Loucy (cell line): ENCODE results near the gene PARP1.

Experiments used
- H2AFZ ChIP-seq: fragments of 200-600 bp; sonication (generic); 2 replicates; pipeline ENCODE4 v1.6.0; 2016; ENCODE audit warnings: antibody characterized with exemption, mild to moderate bottlenecking, low read length, moderate library complexity
- H3F3A ChIP-seq: fragments of 200-600 bp; 2 replicates; pipeline ENCODE4 v1.6.0; 2016; ENCODE audit warnings: antibody characterized with exemption, low read depth, mild to moderate bottlenecking
- H3K27me3 ChIP-seq: fragments of 200-600 bp; sonication (generic); 2 replicates; pipeline ENCODE4 v1.6.1; 2014; ENCODE audit warnings: low read length, mild to moderate bottlenecking; ENCODE audit not compliant: insufficient read depth, poor library complexity, severe bottlenecking
- H3K36me3 ChIP-seq: fragments of 200-600 bp; sonication (generic); 2 replicates; pipeline ENCODE4 v1.6.1; 2016; ENCODE audit warnings: low read length; ENCODE audit not compliant: insufficient read depth
- H3K4me1 ChIP-seq: fragments of 200-600 bp; sonication (generic); 2 replicates; pipeline ENCODE4 v1.5.1; 2014; ENCODE audit warnings: low read length, mild to moderate bottlenecking; ENCODE audit not compliant: insufficient read depth, poor library complexity, severe bottlenecking
- H3K4me2 ChIP-seq: fragments of 200-600 bp; sonication (generic); 2 replicates; pipeline ENCODE4 v1.6.0; 2014; ENCODE audit warnings: antibody characterized with exemption, low read length, low read depth, mild to moderate bottlenecking; ENCODE audit not compliant: poor library complexity, severe bottlenecking
- H3K4me3 ChIP-seq: fragments of 200-600 bp; sonication (generic); 2 replicates; pipeline ENCODE4 v1.5.1; 2014; ENCODE audit warnings: low read length, mild to moderate bottlenecking, mixed read lengths; ENCODE audit not compliant: poor library complexity, severe bottlenecking
- H3K79me2 ChIP-seq: fragments of 200-600 bp; sonication (generic); 2 replicates; pipeline ENCODE4 v1.6.1; 2014; ENCODE audit warnings: low read length; ENCODE audit not compliant: insufficient read depth
- H3K9ac ChIP-seq: fragments of 200-600 bp; sonication (generic); 2 replicates; pipeline ENCODE4 v1.6.0; 2014; ENCODE audit warnings: mild to moderate bottlenecking, low read depth, low read length, moderate library complexity; ENCODE audit not compliant: poor library complexity, severe bottlenecking
- H3K9me2 ChIP-seq: fragments of 200-600 bp; sonication (generic); replicated peaks from 2 replicates; pipeline ENCODE4 v1.6.1; 2016; ENCODE audit warnings: low read depth, low read length, mixed read lengths
- H3K9me3 ChIP-seq: fragments of 200-600 bp; sonication (generic); 2 replicates; pipeline ENCODE4 v1.6.1; 2014; ENCODE audit warnings: mild to moderate bottlenecking, antibody characterized with exemption, low read length, low read depth; ENCODE audit not compliant: insufficient read depth
- H4K20me1 ChIP-seq: fragments of 200-600 bp; sonication (generic); 2 replicates; pipeline ENCODE4 v1.6.0; 2014; ENCODE audit warnings: antibody characterized with exemption, low read length, mild to moderate bottlenecking; ENCODE audit not compliant: insufficient read depth, poor library complexity, severe bottlenecking
- EZH2phosphoT487 ChIP-seq: fragments of 200-600 bp; IDR thresholded peaks from 2 replicates; pipeline ENCODE4 v1.6.1; 2018; ENCODE audit warnings: antibody characterized with exemption, mild to moderate bottlenecking, moderate library complexity, borderline replicate concordance
- TF ChIP-seq, protein P1 (sequence below): fragments of 200-600 bp; sonication (generic); conservative IDR thresholded peaks from 2 replicates; pipeline ENCODE4 v1.5.1; 2014; ENCODE audit warnings: mild to moderate bottlenecking, antibody characterized with exemption, low read length

PARP1 gene

DNA sequence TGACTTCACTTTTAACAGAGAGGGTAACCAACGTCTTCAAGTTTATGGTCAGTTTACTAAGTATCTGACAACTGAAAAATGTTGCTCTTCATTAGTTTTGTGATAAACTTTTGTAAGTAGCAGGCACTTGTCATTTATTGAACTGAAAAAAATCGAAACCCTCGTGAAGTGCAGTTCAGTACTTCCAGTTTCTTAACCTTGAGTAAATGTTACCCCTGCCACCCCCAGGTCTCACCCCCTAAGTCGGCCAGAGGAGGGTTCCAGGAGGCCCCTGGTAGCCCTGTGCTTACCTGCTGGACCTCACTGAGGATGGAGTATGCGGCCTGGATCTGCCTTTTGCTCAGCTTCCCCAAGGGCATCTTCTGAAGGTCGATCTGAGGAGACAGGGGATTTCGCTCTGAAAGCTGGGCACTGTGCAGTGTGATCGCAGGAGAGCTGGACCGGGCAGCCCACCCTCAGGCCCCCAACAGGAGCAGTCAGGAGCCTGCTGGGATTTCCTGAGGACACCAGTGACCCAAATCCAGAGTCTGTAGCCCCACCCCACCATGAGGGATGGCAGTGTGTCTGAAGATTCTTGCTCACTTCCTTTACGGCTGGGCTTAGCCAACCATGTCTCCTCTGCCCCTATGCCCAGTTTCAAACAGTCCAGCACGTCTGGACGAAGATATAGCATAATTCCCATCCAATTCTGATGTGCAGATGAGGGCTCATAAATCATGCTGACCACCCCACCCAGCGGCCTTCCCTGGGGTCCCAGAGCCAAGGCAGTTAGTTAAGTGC lies 37.6 kb downstream of the PARP1 start:
- no peak overlapping the region for H3K9ac ChIP-seq
- no peak for TF ChIP-seq EZH2phosphoT487
- TF ChIP-seq, protein P1, sequence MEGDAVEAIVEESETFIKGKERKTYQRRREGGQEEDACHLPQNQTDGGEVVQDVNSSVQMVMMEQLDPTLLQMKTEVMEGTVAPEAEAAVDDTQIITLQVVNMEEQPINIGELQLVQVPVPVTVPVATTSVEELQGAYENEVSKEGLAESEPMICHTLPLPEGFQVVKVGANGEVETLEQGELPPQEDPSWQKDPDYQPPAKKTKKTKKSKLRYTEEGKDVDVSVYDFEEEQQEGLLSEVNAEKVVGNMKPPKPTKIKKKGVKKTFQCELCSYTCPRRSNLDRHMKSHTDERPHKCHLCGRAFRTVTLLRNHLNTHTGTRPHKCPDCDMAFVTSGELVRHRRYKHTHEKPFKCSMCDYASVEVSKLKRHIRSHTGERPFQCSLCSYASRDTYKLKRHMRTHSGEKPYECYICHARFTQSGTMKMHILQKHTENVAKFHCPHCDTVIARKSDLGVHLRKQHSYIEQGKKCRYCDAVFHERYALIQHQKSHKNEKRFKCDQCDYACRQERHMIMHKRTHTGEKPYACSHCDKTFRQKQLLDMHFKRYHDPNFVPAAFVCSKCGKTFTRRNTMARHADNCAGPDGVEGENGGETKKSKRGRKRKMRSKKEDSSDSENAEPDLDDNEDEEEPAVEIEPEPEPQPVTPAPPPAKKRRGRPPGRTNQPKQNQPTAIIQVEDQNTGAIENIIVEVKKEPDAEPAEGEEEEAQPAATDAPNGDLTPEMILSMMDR: no peak
- H3K4me1 ChIP-seq: peaks cover 13% of the 10 kb centered on the region
- peaks cover 93% of the 10 kb centered on the region for H3K36me3 ChIP-seq
- H3K79me2 ChIP-seq: peaks cover 4% of the 10 kb centered on the region; the same call in 1 of the 2 replicates
- peaks cover 7% of the 10 kb centered on the region for H4K20me1 ChIP-seq
- H3K9me3 ChIP-seq: no peaks in the 10 kb centered on the region
- no peaks in the 10 kb centered on the region for H3K9me2 ChIP-seq
- H2AFZ ChIP-seq: no peak overlapping the region
- no peaks in the 10 kb centered on the region for H3K27me3 ChIP-seq
- no peak overlapping the region for H3K4me2 ChIP-seq
- no peaks in the 10 kb centered on the region for H3F3A ChIP-seq
- no peak overlapping the region for H3K4me3 ChIP-seq

DNA sequence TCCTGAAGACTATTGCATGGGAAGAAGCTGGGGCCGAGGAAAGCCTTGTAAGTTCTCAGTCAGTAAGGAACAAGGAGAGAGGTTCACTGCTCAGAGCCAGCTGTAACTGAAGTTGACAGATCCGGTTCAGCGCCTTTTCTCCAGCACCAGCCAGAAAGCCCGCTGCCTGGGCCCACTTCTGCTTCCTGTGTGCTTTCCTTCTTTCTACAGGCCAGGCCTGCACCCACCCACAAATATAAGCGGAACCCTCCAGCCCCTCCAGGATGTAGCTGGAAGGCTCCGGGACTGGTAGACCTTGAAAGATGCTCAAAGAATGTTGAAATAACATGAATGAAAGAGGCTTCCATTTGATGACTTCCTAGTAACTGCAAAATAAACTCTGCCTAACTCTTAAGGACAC lies 38.8 kb downstream of the PARP1 start:
- Histone ChIP-seq H2AFZ (no peak overlapping the region), H4K20me1 (peaks cover 7% of the 10 kb centered on the region), H3K9ac (no peak overlapping the region), H3K4me1 (peaks cover 13% of the 10 kb centered on the region), H3F3A (no peaks in the 10 kb centered on the region), H3K9me2 (no peaks in the 10 kb centered on the region), H3K36me3 (peaks cover 93% of the 10 kb centered on the region), H3K4me2 (no peak overlapping the region), H3K9me3 (no peaks in the 10 kb centered on the region), H3K27me3 (no peaks in the 10 kb centered on the region), H3K4me3 (no peak overlapping the region), H3K79me2 (peaks cover 4% of the 10 kb centered on the region; the same call in 1 of the 2 replicates)
- TF ChIP-seq, protein P1: no peak
- TF ChIP-seq EZH2phosphoT487: no peak

DNA sequence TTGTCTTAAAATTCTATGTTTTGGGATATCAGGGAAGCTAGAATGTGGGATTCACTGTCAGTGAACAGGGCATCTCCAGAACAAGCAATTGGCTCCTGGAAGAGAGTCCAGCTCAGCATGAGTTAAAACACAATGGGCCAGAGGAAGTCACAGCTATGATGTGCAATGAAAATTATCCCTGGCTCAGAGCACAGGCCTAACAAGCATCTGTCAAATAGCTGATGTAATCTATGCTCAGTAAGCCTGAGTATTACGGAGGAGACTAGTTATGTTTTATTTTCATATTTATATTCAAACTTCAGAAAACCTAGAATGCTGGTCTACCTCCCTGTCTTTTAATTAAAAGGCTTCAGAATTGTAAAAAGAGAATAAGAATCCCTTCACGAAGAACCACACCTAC lies 41.6 kb downstream of the PARP1 start:
- Histone ChIP-seq H3K9me2 (no peaks in the 10 kb centered on the region), H3K4me3 (no peak overlapping the region), H3K9ac (no peak overlapping the region), H3F3A (no peaks in the 10 kb centered on the region), H3K27me3 (no peaks in the 10 kb centered on the region), H3K79me2 (peaks cover under 1% of the 10 kb centered on the region; the same call in 1 of the 2 replicates), H4K20me1 (peaks cover 7% of the 10 kb centered on the region), H3K9me3 (no peaks in the 10 kb centered on the region), H3K4me2 (no peak overlapping the region), H3K4me1 (peaks cover 10% of the 10 kb centered on the region), H2AFZ (no peak overlapping the region), H3K36me3 (peaks cover 98% of the 10 kb centered on the region)
- TF ChIP-seq, protein P1: no peak
- no peak for TF ChIP-seq EZH2phosphoT487
